OCI-LY3 (cell line): ENCODE measurements around the gene KIAA1671.

Source experiments
- H2AFZ ChIP-seq: fragments of 200-600, 300-600 bp; shearing (Covaris generic); 2 replicates; pipeline ENCODE4 v1.6.0; 2014; ENCODE audit warnings: antibody characterized with exemption, low read depth, low read length
- H3K27ac ChIP-seq: fragments of 200-600, 300-600 bp; sonication (generic); 2 replicates; pipeline ENCODE4 v1.5.1; 2014; ENCODE audit warnings: mild to moderate bottlenecking, low read length, moderate library complexity, mixed read lengths
- H3K27me3 ChIP-seq: fragments of 200-600, 300-600 bp; sonication (generic); 2 replicates; pipeline ENCODE4 v1.6.1; 2014; ENCODE audit warnings: low read depth, low read length, mixed read lengths
- H3K36me3 ChIP-seq: fragments of 200-600, 300-600 bp; sonication (generic); replicated peaks from 2 replicates; pipeline ENCODE3; 2014; ENCODE audit warnings: low read depth, low read length, mixed read lengths
- H3K4me1 ChIP-seq: fragments of 300-600, 200-600 bp; sonication (generic); 2 replicates; pipeline ENCODE4 v1.6.1; 2014; ENCODE audit warnings: low read length, mixed read lengths
- H3K4me2 ChIP-seq: fragments of 200-600, 300-600 bp; sonication (generic); 2 replicates; pipeline ENCODE4 v1.6.1; 2014; ENCODE audit warnings: low read length, mixed read lengths
- H3K4me3 ChIP-seq: fragments of 300-600, 200-600 bp; sonication (generic); 2 replicates; pipeline ENCODE4 v1.5.1; 2014; ENCODE audit warnings: antibody characterized with exemption, mild to moderate bottlenecking, low read length, moderate library complexity
- H3K79me2 ChIP-seq: fragments of 300-600, 200-600 bp; shearing (Covaris generic); 2 replicates; pipeline ENCODE4 v1.6.1; 2014; ENCODE audit warnings: mild to moderate bottlenecking, low read length, mixed read lengths
- H3K9ac ChIP-seq: fragments of 300-600, 200-600 bp; shearing (Covaris generic); 2 replicates; pipeline ENCODE4 v1.6.0; 2014; ENCODE audit warnings: mild to moderate bottlenecking, low read length, moderate library complexity
- H3K9me3 ChIP-seq: fragments of 200-600, 300-600 bp; shearing (Covaris generic); 2 replicates; pipeline ENCODE4 v1.6.1; 2014; ENCODE audit warnings: low read length, mixed read lengths; ENCODE audit not compliant: insufficient read depth
- H4K20me1 ChIP-seq: fragments of 200-600, 300-600 bp; sonication (generic); 2 replicates; pipeline ENCODE4 v1.6.1; 2016; ENCODE audit warnings: low read length, mixed read lengths; ENCODE audit not compliant: insufficient read depth
- CTCF ChIP-seq: fragments of 200-600, 300-600 bp; sonication (generic); IDR thresholded peaks from 2 replicates; pipeline ENCODE4 v1.5.1; 2014; ENCODE audit warnings: antibody characterized with exemption, low read length, low read depth
- EZH2phosphoT487 ChIP-seq: fragments of 200-600 bp; shearing (Covaris generic); IDR thresholded peaks from 2 replicates; pipeline ENCODE4 v1.6.1; 2018; ENCODE audit warnings: antibody characterized with exemption, mixed run types, low read depth

Gene KIAA1671

GRCh38 chr22:25167082-25167481 is 214.6 kb downstream of the KIAA1671 start:
- no peaks in the 10 kb centered on the region for H3K79me2 ChIP-seq
- H3K9ac ChIP-seq, result no peak overlapping the region
- H3K9me3 ChIP-seq, result no peaks in the 10 kb centered on the region
- no peaks in the 10 kb centered on the region for H3K36me3 ChIP-seq
- peaks cover 17% of the 10 kb centered on the region for H3K27me3 ChIP-seq
- no peak overlapping the region for H3K27ac ChIP-seq
- no peak overlapping the region for H2AFZ ChIP-seq
- H3K4me3 ChIP-seq, result no peak overlapping the region
- H4K20me1 ChIP-seq, result no peaks in the 10 kb centered on the region
- H3K4me1 ChIP-seq, result no peaks in the 10 kb centered on the region
- TF ChIP-seq CTCF (no peak), EZH2phosphoT487 (no peak)
- H3K4me2 ChIP-seq, result no peak overlapping the region

GRCh38 chr22:25167834-25168601 is 215.5 kb downstream of the KIAA1671 start:
- no peaks in the 10 kb centered on the region for H3K4me1 ChIP-seq
- no peak overlapping the region for H2AFZ ChIP-seq
- H3K4me3 ChIP-seq, result no peak overlapping the region
- H3K4me2 ChIP-seq, result no peak overlapping the region
- no peaks in the 10 kb centered on the region for H3K9me3 ChIP-seq
- H3K9ac ChIP-seq, result no peak overlapping the region
- no peaks in the 10 kb centered on the region for H4K20me1 ChIP-seq
- no peak overlapping the region for H3K27ac ChIP-seq
- peaks cover 17% of the 10 kb centered on the region for H3K27me3 ChIP-seq
- no peaks in the 10 kb centered on the region for H3K79me2 ChIP-seq
- TF ChIP-seq CTCF (no peak), EZH2phosphoT487 (no peak)
- no peaks in the 10 kb centered on the region for H3K36me3 ChIP-seq

GRCh38 chr22:25169278-25170031 is 216.9 kb downstream of the KIAA1671 start:
- Histone ChIP-seq H3K4me2 (no peak overlapping the region), H3K27me3 (peaks cover 21% of the 10 kb centered on the region), H3K9ac (no peak overlapping the region), H3K9me3 (no peaks in the 10 kb centered on the region), H3K36me3 (no peaks in the 10 kb centered on the region), H3K4me3 (no peak overlapping the region), H3K27ac (no peak overlapping the region), H3K79me2 (no peaks in the 10 kb centered on the region), H4K20me1 (no peaks in the 10 kb centered on the region), H3K4me1 (no peaks in the 10 kb centered on the region), H2AFZ (no peak overlapping the region)
- TF ChIP-seq CTCF (no peak), EZH2phosphoT487 (no peak)

GRCh38 chr22:25170426-25170980 is 218.0 kb downstream of the KIAA1671 start:
- Histone ChIP-seq H3K79me2 (no peaks in the 10 kb centered on the region), H3K4me3 (no peak overlapping the region), H3K9ac (no peak overlapping the region), H3K27me3 (peaks cover 21% of the 10 kb centered on the region), H3K9me3 (no peaks in the 10 kb centered on the region), H3K27ac (no peak overlapping the region), H3K4me2 (no peak overlapping the region), H3K4me1 (no peaks in the 10 kb centered on the region), H4K20me1 (no peaks in the 10 kb centered on the region), H2AFZ (no peak overlapping the region), H3K36me3 (no peaks in the 10 kb centered on the region)
- TF ChIP-seq EZH2phosphoT487 (no peak), CTCF (no peak)
